K562 (cell line): Measurements from ENCODE around the gene AGXT. TPM values are rescaled to one million over a fixed set of nuclear protein-coding genes. Genes with fewer than 3 reads are reported as not detected.

Experiments
- ATAC-seq: fragments of 200-7000 bp; cut with Tn5 transposase; 3 replicates; pipeline ENCODE4 v1.9.1; 2020; ENCODE audit warnings: moderate library complexity
- BruUV-seq: library from RNA; stranded (reverse); fragments of 400-500 nt; replicated peaks from 2 replicates; lab custom pipeline; 2021; lab: Mats Ljungman, UMichigan
- CTCF ChIA-PET: fragments of 300-600 bp; formaldehyde crosslinking; extraction: SDS; loops from one replicate; lab custom pipeline; 2021; ENCODE audit warnings: low intra/inter-chr PET ratio; lab: Yijun Ruan, JAX
- POLR2A ChIA-PET: fragments of 300-600, 350-650 bp; sonication (Branson Sonifier 250); formaldehyde crosslinking; extraction: SDS; loops from one replicate; lab custom pipeline; 2021; ENCODE audit warnings: antibody characterized with exemption, inconsistent platforms; lab: Yijun Ruan, JAX
- DNase-seq, 4 experiments: peaks; one replicate each; pipeline versions ENCODE4 v3.0.0 to v3.0.0-alpha.2; 2011 to 2018; ENCODE audit warnings: low spot score in 3 of 4, mixed read lengths in 3 of 4; ENCODE audit errors: extremely low read depth in 1 of 4
- FAIRE-seq: peaks from 2 replicates; lab custom pipeline; 2011; peaks lifted over from hg19 to GRCh38; lab: Jason Lieb, UNC
- H2AFZ ChIP-seq: 2 replicates; pipeline ENCODE4 v1.6.0; 2011; ENCODE audit warnings: low read depth, low read length, control low read depth, inconsistent platforms
- H3K27ac ChIP-seq: fragments of 200-600 bp; 3 replicates; pipeline ENCODE4 v1.8.0; 2011; ENCODE audit warnings: low read depth, mild to moderate bottlenecking, control low read depth, inconsistent platforms, low read length, moderate library complexity, mixed read lengths; ENCODE audit errors: extremely low read depth
- H3K27me3 ChIP-seq, 2 experiments: fragments of 300-600 bp in 1 of 2; 2 replicates in 1 of 2; 3 replicates in 1 of 2; pipeline versions ENCODE4 v1.6.0 to v1.8.0; 2011; ENCODE audit warnings: inconsistent platforms in 2 of 2, low read length in 2 of 2, mild to moderate bottlenecking in 1 of 2, mixed read lengths in 1 of 2, moderate library complexity in 1 of 2; ENCODE audit not compliant: control insufficient read depth in 2 of 2, insufficient read depth in 2 of 2
- H3K36me3 ChIP-seq: fragments of 300-600 bp; 3 replicates; pipeline ENCODE4 v1.8.0; 2011; ENCODE audit warnings: mild to moderate bottlenecking, low read length, inconsistent platforms; ENCODE audit not compliant: control insufficient read depth, insufficient read depth
- H3K4me1 ChIP-seq, 2 experiments: fragments of 200-600 bp in 1 of 2; replicated peaks in 1 of 2; 2 replicates in 1 of 2; 3 replicates in 1 of 2; pipeline versions ENCODE4 v1.5.1 to v1.8.0; 2011; ENCODE audit warnings: inconsistent platforms in 2 of 2, low read length in 2 of 2, mild to moderate bottlenecking in 1 of 2, mixed read lengths in 1 of 2, moderate library complexity in 1 of 2; ENCODE audit not compliant: control insufficient read depth in 2 of 2, insufficient read depth in 2 of 2
- H3K4me2 ChIP-seq: 2 replicates; pipeline ENCODE4 v1.6.1; 2011; ENCODE audit warnings: low read length, control low read depth, inconsistent platforms, mixed read lengths; ENCODE audit not compliant: insufficient read depth
- H3K4me3 ChIP-seq: fragments of 200-600 bp; sonication (generic), shearing (Covaris generic); 2 replicates; pipeline ENCODE4 v1.5.1; 2016; ENCODE audit warnings: control low read depth, inconsistent platforms
- H3K79me2 ChIP-seq: fragments of 200-600 bp; 3 replicates; pipeline ENCODE4 v1.8.0; 2011; ENCODE audit warnings: low read length, inconsistent platforms; ENCODE audit not compliant: control insufficient read depth, insufficient read depth
- H3K9ac ChIP-seq, 2 experiments: 2 replicates each; pipeline versions ENCODE4 v1.6.0 to v1.6.1; 2011; ENCODE audit warnings: low read depth in 2 of 2, low read length in 2 of 2, control low read depth in 1 of 2, inconsistent platforms in 1 of 2, mild to moderate bottlenecking in 1 of 2, mixed read lengths in 1 of 2; ENCODE audit not compliant: insufficient read depth in 1 of 2
- H3K9me1 ChIP-seq: one replicate; pipeline ENCODE4 v1.6.0; 2011; ENCODE audit warnings: inconsistent platforms, mild to moderate bottlenecking, low read length, moderate library complexity; ENCODE audit not compliant: control insufficient read depth, insufficient read depth
- H3K9me3 ChIP-seq: replicated peaks from 2 replicates; pipeline ENCODE4 v1.5.1; 2011; ENCODE audit warnings: low read depth, low read length, inconsistent platforms; ENCODE audit not compliant: control insufficient read depth, insufficient read depth
- H4K20me1 ChIP-seq: replicated peaks from 2 replicates; pipeline ENCODE4 v1.6.1; 2011; ENCODE audit warnings: low read length, inconsistent platforms, mixed read lengths; ENCODE audit not compliant: control insufficient read depth, insufficient read depth
- CHD4 ChIP-seq: fragments of 200-600 bp; sonication (generic); IDR thresholded peaks from 3 replicates; pipeline ENCODE4 v1.6.1; 2012; ENCODE audit warnings: low read depth, mild to moderate bottlenecking, mixed read lengths, low read length, inconsistent platforms; ENCODE audit not compliant: insufficient read depth, insufficient replicate concordance, poor library complexity, severe bottlenecking
- CREM ChIP-seq: IDR thresholded peaks from 2 replicates; pipeline ENCODE4 v1.6.1; 2014; ENCODE audit warnings: antibody characterized with exemption, low read depth
- E2F8 ChIP-seq: fragments of 450-650 bp; IDR thresholded peaks from 2 replicates; pipeline ENCODE4 v1.7.1; 2018; ENCODE audit warnings: mild to moderate bottlenecking, low read depth; ENCODE audit not compliant: partially characterized antibody
- FOXM1 ChIP-seq, 2 experiments: fragments of 450-650 bp in 1 of 2; sonication (generic) in 1 of 2; formaldehyde crosslinking in 1 of 2; IDR thresholded peaks; 2 replicates each; pipeline versions ENCODE4 v1.6.1 to v1.9.0; 2017 to 2022; ENCODE audit warnings: low read depth in 2 of 2, mild to moderate bottlenecking in 2 of 2, missing genetic modification reagents in 1 of 2, moderate library complexity in 1 of 2
- KAT8 ChIP-seq: fragments of 450-650 bp; IDR thresholded peaks from 2 replicates; pipeline ENCODE4 v1.6.1; 2016; ENCODE audit warnings: low read depth, mild to moderate bottlenecking
- NKRF ChIP-seq: fragments of 450-650 bp; IDR thresholded peaks from 2 replicates; pipeline ENCODE4 v1.6.1; 2016; ENCODE audit warnings: borderline replicate concordance
- PHF21A ChIP-seq: fragments of 450-650 bp; IDR thresholded peaks from 2 replicates; pipeline ENCODE4 v1.6.1; 2017; ENCODE audit warnings: low read depth, borderline replicate concordance
- PRDM10 ChIP-seq: fragments of 450-650 bp; IDR thresholded peaks from 2 replicates; pipeline ENCODE4 v1.6.1; 2018; ENCODE audit not compliant: partially characterized antibody
- PTTG1 ChIP-seq: fragments of 450-650 bp; IDR thresholded peaks from 2 replicates; pipeline ENCODE4 v1.6.1; 2016; ENCODE audit warnings: low read depth, mild to moderate bottlenecking, missing genetic modification characterization, missing compliant biosample characterization
- SMAD1 ChIP-seq: fragments of 150-350 bp; IDR thresholded peaks from 2 replicates; pipeline ENCODE4 v1.6.1; 2014; ENCODE audit warnings: low read length, low read depth; ENCODE audit not compliant: partially characterized antibody
- WGBS: fragments of 100-300 bp; shearing (Covaris generic); methylation state at CpG from one replicate; pipeline ENCODE4 v1.1.6; 2016; ENCODE audit warnings: low coverage, mixed read lengths; ENCODE audit not compliant: insufficient coverage; ENCODE audit errors: missing lambda C conversion rate; 5-methylcytosine and 5-hydroxymethylcytosine counted together
- in situ Hi-C: fragments of 300-500 bp; cut with MboI; formaldehyde crosslinking; loops from 4 replicates; pipeline ENCODE4 v1.15.0; 2018; ENCODE audit warnings: inconsistent platforms, mixed read lengths
- intact Hi-C: fragments of 100-400 bp; cut with micrococcal nuclease; formaldehyde crosslinking; loops from 2 replicates; pipeline ENCODE4 v1.14.2; 2022
- polyA plus RNA-seq, 8 experiments: library from polyadenylated mRNA; depleted of rRNA in 4 of 8; stranded (reverse) in 5 of 8; unstranded in 3 of 8; fragments of >200 nt; fragmentation: Nextera tagmentation in 2 of 8; fragmentation: Illumina TruSeq in 1 of 8; extraction: Ambion mirVana in 2 of 8; extraction: Trizol in 1 of 8; gene quantifications; 2 replicates each; pipeline versions ENCODE4 v1.2.1 to v1.2.3, GENCODE V29; 2011 to 2014; ENCODE audit warnings: inconsistent platforms in 1 of 8, missing spikeins in 1 of 8
- total RNA-seq, 7 experiments: library from RNA; depleted of rRNA in 6 of 7; stranded (reverse); fragments of >200 nt in 6 of 7; fragmentation: Illumina TruSeq in 2 of 7; extraction: Trizol in 2 of 7; gene quantifications; 2 replicates each; pipeline versions ENCODE4 v1.2.1 to v1.2.3, GENCODE V29; 2011 to 2021; ENCODE audit warnings: low replicate concordance in 1 of 7

AGXT gene
- total and polyA plus RNA-seq, 9 of the 15 experiments (the other 6 are each of a cell fraction or from before 2014, with no cell fraction given) = 0.18 TPM; not detected in 8

GRCh38 chr2:240881913-240882312, 13.3 kb downstream of the AGXT start (continued):
- no peak for TF ChIP-seq PRDM10
- TF ChIP-seq CHD4 = no peak

GRCh38 chr2:240884221-240884620, 15.6 kb downstream of the AGXT start:
- H3K4me2 ChIP-seq = no peak overlapping the region
- H3K27ac ChIP-seq = no peak overlapping the region
- no TSS peak for BruUV-seq
- ATAC-seq = no peak
- DNase-seq = no peak
- no peaks in the 10 kb centered on the region for H4K20me1 ChIP-seq
- ChIA-PET POLR2A (no interaction called here), CTCF (no interaction called here)
- FAIRE-seq = no peak
- H3K9me3 ChIP-seq = no peaks in the 10 kb centered on the region
- intact Hi-C loops (no loop called here), in situ Hi-C loops (no loop called here)
- H3K9me1 ChIP-seq = no peaks in the 10 kb centered on the region
- H3K9ac ChIP-seq = no peak overlapping the region
- H3K79me2 ChIP-seq = no peaks in the 10 kb centered on the region
- H3K4me3 ChIP-seq = no peak overlapping the region
- peaks cover 0 to 5% of the 10 kb centered on the region in 2 experiments; a peak in 2 of 5 replicates for H3K4me1 ChIP-seq
- peaks cover 0 to under 1% of the 10 kb centered on the region in 2 experiments; a peak in 1 of 5 replicates for H3K27me3 ChIP-seq
- WGBS = 0% methylated on average over 2 of the region's 2 CpGs
- H2AFZ ChIP-seq = no peak overlapping the region
- no peaks in the 10 kb centered on the region for H3K36me3 ChIP-seq
- TF ChIP-seq CREM (no peak), PHF21A (no peak), FOXM1 (IDR thresholded peaks at IDR 0.05; ENCODE audit: low read depth) (no peak), FOXM1 (CRISPR knock-in tag; IDR thresholded peaks at IDR 0.05; ENCODE audit: low read depth) (no peak), E2F8 (no peak), SMAD1 (no peak), NKRF (no peak), PTTG1 (tag) (no peak), CHD4 (no peak), KAT8 (no peak)
